A549 (cell line): ENCODE results near the gene AUTS2.

ENCODE experiments used
- CTCF ChIP-seq: fragments of >200 bp; sonication (Bioruptor Twin); formaldehyde crosslinking; IDR thresholded peaks from 3 replicates; pipeline ENCODE4 v1.5.1; 2016
- EHF ChIP-seq: fragments of 250-450 bp; sonication (Bioruptor Pico); IDR thresholded peaks from 2 replicates; pipeline ENCODE4 v1.5.0; 2020; ENCODE audit warnings: mild to moderate bottlenecking
- EHMT2 ChIP-seq: fragments of 200-600 bp; sonication (generic); IDR thresholded peaks from 2 replicates; pipeline ENCODE4 v1.6.1; 2016; ENCODE audit warnings: antibody characterized with exemption, low read depth, mild to moderate bottlenecking, moderate library complexity
- ELK1 ChIP-seq: fragments of 150-350 bp; IDR thresholded peaks from 2 replicates; pipeline ENCODE4 v1.6.1; 2014; ENCODE audit warnings: low read depth, mild to moderate bottlenecking, low read length
- HOXB5 ChIP-seq: fragments of 250-450 bp; sonication (Bioruptor Pico); IDR thresholded peaks from 2 replicates; pipeline ENCODE4 v1.5.0; 2020; ENCODE audit warnings: mild to moderate bottlenecking, moderate library complexity
- NFE2L2 ChIP-seq: fragments of 150-350 bp; conservative IDR thresholded peaks from 2 replicates; pipeline ENCODE4 v1.6.1; 2014; ENCODE audit warnings: low read length
- NR3C1 ChIP-seq: fragments of >200 bp; sonication (Bioruptor Twin); formaldehyde crosslinking; IDR thresholded peaks from 3 replicates; pipeline ENCODE4 v1.6.1; 2017
- POLR2A ChIP-seq: IDR thresholded peaks from 2 replicates; pipeline ENCODE4 v1.6.1; 2012; ENCODE audit warnings: mild to moderate bottlenecking, low read length
- RAD21 ChIP-seq, 2 experiments: fragments of >200 bp in 1 of 2; sonication (Bioruptor Twin) in 1 of 2; formaldehyde crosslinking in 1 of 2; IDR thresholded peaks in 1 of 2; conservative IDR thresholded peaks in 1 of 2; 2 replicates in 1 of 2; 3 replicates in 1 of 2; pipeline ENCODE4 v1.6.1; 2012 to 2018; ENCODE audit warnings: inconsistent platforms in 1 of 2
- REST ChIP-seq: fragments of 200-600 bp; sonication (generic); IDR thresholded peaks from 2 replicates; pipeline ENCODE4 v1.6.1; 2016; ENCODE audit warnings: antibody characterized with exemption, mild to moderate bottlenecking, moderate library complexity
- TF ChIP-seq, protein P1 (sequence below): fragments of 450-650 bp; IDR thresholded peaks from 2 replicates; pipeline ENCODE4 v1.6.1; 2014; ENCODE audit warnings: antibody characterized with exemption

DNA sequence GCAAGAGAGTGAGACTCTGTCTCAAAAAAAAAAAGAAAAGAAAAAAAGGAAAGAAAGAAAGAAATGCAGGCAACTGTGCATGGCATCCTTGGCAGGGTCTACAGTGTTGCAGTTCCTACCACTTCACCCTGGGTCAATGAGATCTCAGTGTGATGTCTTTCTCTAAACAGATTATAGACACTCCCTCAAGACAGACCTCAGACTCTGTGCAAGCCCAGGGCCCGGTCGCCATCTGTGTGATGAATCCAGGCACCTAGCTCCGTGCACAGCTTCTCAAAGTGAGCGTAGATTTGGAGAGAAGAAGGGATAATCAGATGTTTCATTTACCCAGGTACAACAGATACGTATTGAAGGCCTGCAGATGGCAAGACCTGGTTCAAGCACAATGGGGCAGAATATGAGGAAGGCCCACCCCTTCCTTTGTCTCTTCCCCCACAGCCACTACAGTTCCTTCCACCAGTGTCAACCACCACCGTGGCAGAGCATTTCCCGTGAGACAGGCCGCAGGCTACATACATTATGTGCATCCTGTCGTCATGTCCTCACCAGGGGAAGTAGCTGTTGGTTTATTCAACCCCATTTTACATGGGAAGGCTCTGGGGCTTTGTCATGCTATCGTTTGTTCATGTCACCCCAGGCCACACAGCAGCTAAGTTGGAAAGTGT lies 1062.0 kb downstream of the AUTS2 start:
- TF ChIP-seq REST (no peak), CTCF (no peak), POLR2A (no peak), NR3C1 (no peak), EHMT2 (no peak), ELK1 (no peak), NFE2L2 (no peak), EHF (CRISPR knock-in tag) (no peak), HOXB5 (CRISPR knock-in tag) (no peak), RAD21 (conservative IDR thresholded peaks at IDR 0.05 in 1 of 2, IDR thresholded peaks at IDR 0.05 in 1 of 2) (no peak)
- TF ChIP-seq, protein P1, sequence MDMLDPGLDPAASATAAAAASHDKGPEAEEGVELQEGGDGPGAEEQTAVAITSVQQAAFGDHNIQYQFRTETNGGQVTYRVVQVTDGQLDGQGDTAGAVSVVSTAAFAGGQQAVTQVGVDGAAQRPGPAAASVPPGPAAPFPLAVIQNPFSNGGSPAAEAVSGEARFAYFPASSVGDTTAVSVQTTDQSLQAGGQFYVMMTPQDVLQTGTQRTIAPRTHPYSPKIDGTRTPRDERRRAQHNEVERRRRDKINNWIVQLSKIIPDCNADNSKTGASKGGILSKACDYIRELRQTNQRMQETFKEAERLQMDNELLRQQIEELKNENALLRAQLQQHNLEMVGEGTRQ: no peak
